Subcutaneous abdominal adipose tissue (tissue), 5 donors: ENCODE results near the gene TXNRD3.

Source experiments
- H3K27ac ChIP-seq: one replicate; pipeline ENCODE4 v1.7.0; 2013; ENCODE audit warnings: low read depth, mild to moderate bottlenecking, inconsistent platforms, low read length, moderate library complexity
- H3K27me3 ChIP-seq, 5 donors: one replicate each; pipeline ENCODE4 v1.7.0; 2013; ENCODE audit warnings: low read length in 5 of 5, inconsistent platforms in 1 of 5; ENCODE audit not compliant: control insufficient read depth in 5 of 5, insufficient read depth in 4 of 5
- H3K36me3 ChIP-seq, 5 donors: one replicate each; pipeline ENCODE4 v1.7.0; 2013; ENCODE audit warnings: low read length in 5 of 5; ENCODE audit not compliant: control insufficient read depth in 5 of 5, insufficient read depth in 5 of 5
- H3K4me1 ChIP-seq, 5 donors: one replicate each; pipeline ENCODE4 v1.7.0; 2013; ENCODE audit warnings: low read length in 5 of 5, mild to moderate bottlenecking in 3 of 5, moderate library complexity in 1 of 5; ENCODE audit not compliant: control insufficient read depth in 5 of 5, insufficient read depth in 5 of 5
- H3K4me3 ChIP-seq, 5 donors: one replicate each; pipeline ENCODE4 v1.7.0; 2013; ENCODE audit warnings: low read length in 5 of 5, low read depth in 1 of 5
- H3K9ac ChIP-seq, 5 donors: one replicate each; pipeline ENCODE4 v1.7.0; 2013; ENCODE audit warnings: low read length in 5 of 5, mild to moderate bottlenecking in 4 of 5, moderate library complexity in 3 of 5
- H3K9me3 ChIP-seq, 5 donors: one replicate each; pipeline ENCODE4 v1.7.0; 2013; ENCODE audit warnings: low read length in 5 of 5; ENCODE audit not compliant: control insufficient read depth in 5 of 5
- donor health status: healthy.
- donor health status: healthy.
- donor health status: healthy.
- donor health status: healthy.
- donor health status: healthy.

Gene TXNRD3

DNA sequence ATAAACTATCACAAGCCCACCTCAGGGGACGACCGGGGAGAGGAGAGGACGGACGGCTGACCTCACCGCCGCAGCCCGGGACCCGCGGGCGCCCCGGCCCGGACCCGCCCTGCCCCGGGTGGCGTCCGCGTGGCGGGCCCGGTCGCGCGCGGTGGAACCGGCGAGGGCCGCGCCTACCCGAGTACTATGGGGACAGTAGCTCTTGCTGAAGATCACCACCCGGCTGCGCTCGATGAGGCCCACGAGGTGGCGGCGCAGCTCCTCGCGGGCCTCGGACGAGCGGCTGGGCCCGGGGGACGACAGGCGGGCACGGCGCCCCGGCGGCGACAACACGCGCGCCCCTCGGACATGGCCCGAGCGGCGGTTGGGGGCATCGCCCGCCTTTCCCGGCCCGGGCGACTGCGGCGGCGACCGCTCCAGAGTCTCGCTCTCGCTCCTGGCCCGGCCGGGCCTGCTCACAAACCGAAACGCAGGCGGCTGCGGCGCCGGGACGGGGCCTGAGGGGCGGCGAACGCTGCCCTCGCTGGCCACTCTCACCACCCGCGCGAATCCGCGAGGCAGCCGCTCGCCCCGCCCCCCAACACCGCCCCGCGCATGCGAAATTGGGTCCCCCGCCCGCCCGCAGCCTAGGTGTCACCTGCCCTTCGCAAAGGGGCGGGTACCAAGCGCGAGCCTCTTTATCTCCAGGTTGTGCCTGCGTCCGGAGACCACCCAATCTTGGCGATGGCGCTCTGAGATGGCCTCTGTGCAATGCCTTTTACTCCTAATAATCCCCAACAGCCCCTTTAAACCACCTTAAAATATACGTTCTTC lies at the start of gene TXNRD3:
Gene TXNRD3 (minus strand): TSS at position 554 of the 813 bp plus-strand sequence.
- Histone ChIP-seq H3K4me3 (peak within 1 kb of the TSS; percentile 66 to 89 (median 71)), H3K36me3 (no peaks in the 10 kb centered on the region), H3K9ac (peak within 1 kb of the TSS; percentile 50 to 78 (median 70)), H3K4me1 (peaks cover 0 to 15% (median 12%) of the 10 kb centered on the region in 5 donors), H3K27me3 (peaks cover 0 to 7% (median 1%) of the 10 kb centered on the region in 5 donors), H3K9me3 (peaks cover 0 to 2% (median 0%) of the 10 kb centered on the region in 5 donors), H3K27ac (no peak within 1 kb of the TSS)

GRCh38 chr3:126703512-126704493 lies 48.9 kb upstream of the TXNRD3 start, which contains the start of gene CHCHD6:
CHCHD6 (plus strand) TSS chr3:126704240; CDS start chr3:126704313, 73 bp downstream.
- peak within 1 kb of the TSS; percentile 56 to 92 (median 74) for H3K9ac ChIP-seq
- peaks cover 2 to 19% (median 17%) of the 10 kb centered on the region in 5 donors for H3K4me1 ChIP-seq
- peaks cover 0 to 8% (median 2%) of the 10 kb centered on the region in 5 donors for H3K27me3 ChIP-seq
- no peaks in the 10 kb centered on the region for H3K36me3 ChIP-seq
- no peak within 1 kb of the TSS for H3K27ac ChIP-seq
- H3K9me3 ChIP-seq: no peaks in the 10 kb centered on the region
- H3K4me3 ChIP-seq: peak within 1 kb of the TSS; percentile 66 to 87 (median 84)

- no peak overlapping the region for H3K9ac ChIP-seq
- H3K4me1 ChIP-seq: peaks cover 0 to 8% (median 7%) of the 10 kb centered on the region in 5 donors
- H3K27ac ChIP-seq: no peak overlapping the region
- H3K27me3 ChIP-seq: peaks cover 0 to 20% (median 4%) of the 10 kb centered on the region in 5 donors
- H3K4me3 ChIP-seq: no peak overlapping the region
- H3K9me3 ChIP-seq: peaks cover 0 to 3% (median 0%) of the 10 kb centered on the region in 5 donors
- H3K36me3 ChIP-seq: no peaks in the 10 kb centered on the region
These were observed 44.1 kb upstream of the TXNRD3 start for GRCh38 chr3:126699011-126699410.

- Histone ChIP-seq H3K36me3 (no peaks in the 10 kb centered on the region), H3K9me3 (peaks cover 0 to 3% (median 0%) of the 10 kb centered on the region in 5 donors), H3K27me3 (peaks cover 0 to 29% (median 6%) of the 10 kb centered on the region in 5 donors), H3K27ac (no peak overlapping the region), H3K4me1 (no peaks in the 10 kb centered on the region), H3K4me3 (no peak overlapping the region), H3K9ac (no peak overlapping the region)
These were observed 41.9 kb upstream of the TXNRD3 start for GRCh38 chr3:126696701-126697267.

DNA sequence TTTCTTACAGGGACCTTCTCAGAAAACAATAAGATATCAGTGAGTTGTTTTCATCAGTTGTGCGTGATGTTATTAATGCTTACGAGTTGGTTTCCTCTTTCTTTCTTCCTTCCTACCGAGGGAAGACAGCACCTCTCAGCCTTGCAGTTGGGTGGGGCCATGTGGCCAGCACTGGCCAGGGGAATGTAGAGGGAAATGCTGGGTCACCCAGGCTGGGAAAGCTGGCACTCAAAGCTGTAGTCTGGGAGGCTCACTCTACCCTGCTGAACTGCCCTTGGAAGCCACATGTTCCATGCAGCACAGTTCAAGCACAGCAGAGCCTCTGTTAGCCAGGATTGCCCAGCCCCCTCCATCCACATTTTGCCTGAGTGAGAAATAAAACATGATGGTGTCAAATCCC lies 39.0 kb upstream of the TXNRD3 start:
- Histone ChIP-seq H3K4me3 (no peak overlapping the region), H3K27ac (no peak overlapping the region), H3K27me3 (peaks cover 0 to 22% (median 4%) of the 10 kb centered on the region in 5 donors), H3K9ac (no peak overlapping the region), H3K36me3 (no peaks in the 10 kb centered on the region), H3K9me3 (peaks cover 0 to 3% (median 0%) of the 10 kb centered on the region in 5 donors), H3K4me1 (no peaks in the 10 kb centered on the region)

DNA sequence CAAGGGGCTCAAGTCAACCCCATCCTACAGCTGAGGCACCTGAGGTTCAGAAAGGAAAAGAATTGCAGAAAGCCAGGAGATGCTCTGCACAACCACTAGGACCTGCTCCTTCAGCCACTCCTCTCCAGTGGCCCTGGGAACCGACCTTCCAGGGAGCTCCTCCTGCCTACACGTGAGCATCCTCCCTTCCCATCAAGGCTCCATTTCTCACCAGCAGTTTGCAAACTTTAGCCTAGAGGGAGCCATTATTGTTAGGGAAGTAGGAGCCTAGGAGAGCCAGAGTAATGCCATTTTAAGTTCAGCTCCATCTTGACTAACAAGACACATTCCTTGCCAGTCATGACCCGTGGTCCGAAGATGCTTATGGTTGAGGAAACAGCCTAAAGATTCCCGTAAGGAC lies 37.9 kb upstream of the TXNRD3 start:
- no peak overlapping the region for H3K4me3 ChIP-seq
- no peak overlapping the region for H3K27ac ChIP-seq
- peaks cover 0 to 16% (median 4%) of the 10 kb centered on the region in 5 donors for H3K27me3 ChIP-seq
- peaks cover 0 to 3% (median 0%) of the 10 kb centered on the region in 5 donors for H3K9me3 ChIP-seq
- no peak overlapping the region for H3K9ac ChIP-seq
- H3K4me1 ChIP-seq: no peaks in the 10 kb centered on the region
- no peaks in the 10 kb centered on the region for H3K36me3 ChIP-seq

DNA sequence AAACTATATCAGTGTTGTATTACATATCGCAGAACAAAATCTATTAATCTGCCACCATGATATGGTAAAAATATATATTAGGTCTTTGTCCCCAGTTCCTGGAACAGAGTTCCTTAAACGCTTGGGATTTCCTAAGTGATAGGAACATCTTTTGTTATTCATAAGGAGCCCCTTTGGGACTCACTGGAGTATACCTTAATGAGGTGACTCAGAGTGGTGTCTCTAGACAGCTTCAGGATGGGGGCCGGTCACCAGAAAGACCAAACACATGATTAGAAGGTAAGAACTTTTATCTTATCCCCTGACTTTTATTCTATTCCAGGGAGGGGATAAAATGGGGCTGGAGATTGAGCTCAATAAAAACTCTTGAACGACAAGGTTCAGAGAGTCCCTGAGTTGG lies 36.8 kb upstream of the TXNRD3 start:
- no peaks in the 10 kb centered on the region for H3K4me1 ChIP-seq
- H3K27me3 ChIP-seq: peaks cover 0 to 16% (median 4%) of the 10 kb centered on the region in 5 donors
- no peak overlapping the region for H3K27ac ChIP-seq
- no peak overlapping the region for H3K4me3 ChIP-seq
- H3K9me3 ChIP-seq: peaks cover 0 to 3% (median 0%) of the 10 kb centered on the region in 5 donors
- no peaks in the 10 kb centered on the region for H3K36me3 ChIP-seq
- H3K9ac ChIP-seq: no peak overlapping the region

DNA sequence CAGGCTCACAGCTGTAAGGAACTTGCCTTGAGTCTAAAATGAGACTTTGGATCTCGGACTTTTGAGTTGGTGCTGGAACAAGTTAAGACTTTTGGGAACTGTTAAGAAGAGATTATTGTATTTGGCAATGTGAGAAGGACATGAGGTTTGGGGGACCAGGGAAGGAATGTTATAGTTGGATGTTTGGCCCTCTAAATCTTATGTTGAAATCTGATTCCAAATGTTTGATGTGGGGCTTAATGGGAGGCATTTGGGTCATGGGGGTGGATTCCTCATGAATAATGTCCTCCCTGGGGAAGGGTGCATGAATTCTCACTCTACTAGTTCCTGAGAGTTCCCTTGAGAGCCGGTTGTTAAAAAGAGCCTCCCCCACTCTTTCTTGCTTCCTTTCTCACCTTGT lies 30.6 kb upstream of the TXNRD3 start:
- Histone ChIP-seq H3K36me3 (no peaks in the 10 kb centered on the region), H3K27me3 (peaks cover 0 to 6% (median 0%) of the 10 kb centered on the region in 5 donors), H3K9ac (no peak overlapping the region), H3K9me3 (no peaks in the 10 kb centered on the region), H3K4me1 (no peaks in the 10 kb centered on the region), H3K4me3 (no peak overlapping the region), H3K27ac (no peak overlapping the region)

- no peaks in the 10 kb centered on the region for H3K9me3 ChIP-seq
- no peaks in the 10 kb centered on the region for H3K4me1 ChIP-seq
These were observed 30.1 kb upstream of the TXNRD3 start for GRCh38 chr3:126685021-126685420.

More at GRCh38 chr3:126685021-126685420, 30.1 kb upstream of the TXNRD3 start:
- Histone ChIP-seq H3K27ac (no peak overlapping the region), H3K4me3 (no peak overlapping the region), H3K36me3 (no peaks in the 10 kb centered on the region), H3K27me3 (peaks cover 0 to 6% (median 0%) of the 10 kb centered on the region in 5 donors), H3K9ac (no peak overlapping the region)
